Spleen (tissue), 7 donors: ENCODE measurements around the gene ALDH1A3.

ENCODE experiments used
- CTCF ChIP-seq, 11 experiments: fragments of 200-600 bp in 7 of 11; fragments of 450-650 bp in 4 of 11; sonication (generic) in 4 of 11; IDR thresholded peaks in 8 of 11; conservative IDR thresholded peaks in 3 of 11; 1 replicate in 7 of 11; 2 replicates in 4 of 11; pipeline versions ENCODE4 v1.4.0 to v1.8.0; 2016 to 2021; ENCODE audit warnings: antibody characterized with exemption in 11 of 11, inconsistent platforms in 4 of 11, mild to moderate bottlenecking in 1 of 11
- POLR2A ChIP-seq, 3 donors: fragments of 450-650 bp; IDR thresholded peaks; one replicate each; pipeline ENCODE4 v1.5.1; 2017; ENCODE audit warnings: antibody characterized with exemption in 3 of 3, mild to moderate bottlenecking in 1 of 3
- donor health status: DM: no; HTN: no; CAD: no; lungs with moderate emphysema.
- donor health status: DM: no; HTN: no; CAD: no.
- donor health status: DM: no; HTN: no; CAD: no.

GRCh38 chr15:100873029-100873677 is 6.5 kb upstream of the ALDH1A3 start:
- TF ChIP-seq CTCF (IDR thresholded peaks at IDR 0.05 in 8 of 11, conservative IDR thresholded peaks at IDR 0.05 in 3 of 11), result peak; percentile 72 to 92 (median 88)
- TF ChIP-seq POLR2A (IDR thresholded peaks at IDR 0.05), result no peak
